Measurements from ENCODE around the gene KDM8. TPM values are rescaled to one million over a fixed set of nuclear protein-coding genes. Genes with fewer than 3 reads are reported as not detected.

KDM8 gene
- total RNA-seq: 2.1 TPM

DNA sequence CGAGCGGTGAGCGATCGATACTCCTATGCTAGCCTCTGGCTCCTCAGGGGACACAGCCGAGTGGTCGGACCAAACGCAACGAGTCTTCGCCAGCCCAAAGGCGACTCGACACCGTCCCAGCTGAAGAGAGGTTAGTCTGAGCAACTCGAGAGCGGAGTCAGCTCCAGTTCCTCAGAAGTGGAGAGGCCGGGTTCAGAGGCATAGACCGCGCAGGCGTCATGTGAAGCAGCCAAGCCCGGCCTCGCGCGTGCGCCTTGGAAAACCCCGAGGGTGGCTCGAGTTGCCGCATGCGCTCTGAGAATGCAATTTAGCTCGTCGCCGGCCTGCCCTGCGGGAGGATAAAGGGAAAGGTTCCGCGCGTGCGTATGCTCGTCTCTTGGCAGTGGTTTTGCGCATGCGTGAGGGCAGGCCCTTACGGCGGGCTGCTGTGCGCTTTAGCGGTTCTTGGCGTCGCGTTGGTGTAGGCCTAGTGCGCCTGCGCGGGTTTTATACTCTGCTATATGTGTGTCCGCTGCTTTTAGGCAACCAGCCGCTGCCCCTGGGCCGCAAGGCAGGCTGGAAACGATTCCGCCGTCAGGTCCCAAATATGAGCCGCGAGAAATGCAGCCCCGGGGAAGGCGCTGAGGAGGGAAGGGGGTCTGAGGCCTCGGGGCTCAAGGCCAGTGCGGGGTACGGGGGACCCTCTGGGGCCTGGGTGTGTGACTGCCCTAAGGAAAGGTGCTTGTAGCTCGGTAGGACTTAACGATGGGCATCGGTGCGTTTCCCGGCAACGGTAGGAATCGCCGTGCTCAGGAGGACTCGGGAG lies at the start of gene KDM8:
KDM8 (plus strand) TSS at position 20 of the 805 bp plus-strand sequence. CDS start 6,598 bp downstream, outside the sequence.
- peaks cover 24 to 28% (median 27%) of the 10 kb centered on the region in 3 donors for H3K4me1 ChIP-seq (ENCODE audit: control insufficient read depth in 3 of 3, insufficient read depth in 3 of 3, low read length in 3 of 3)
- H3K4me3 ChIP-seq (ENCODE audit: low read length in 3 of 3): peak within 1 kb of the TSS; percentile 95 to 100 (median 99)
- peak within 1 kb of the TSS; percentile 98 for H3K27ac ChIP-seq (ENCODE audit: low read depth, low read length)
- peaks cover 0 to 4% (median 2%) of the 10 kb centered on the region in 3 donors for H3K36me3 ChIP-seq (ENCODE audit: control insufficient read depth in 3 of 3, insufficient read depth in 3 of 3, low read length in 3 of 3)
- peak within 1 kb of the TSS; percentile 98 to 100 (median 99) for H3K9ac ChIP-seq (ENCODE audit: low read depth in 1 of 3, low read length in 3 of 3)
- H3K9me3 ChIP-seq (ENCODE audit: control insufficient read depth in 3 of 3, low read length in 3 of 3): no peaks in the 10 kb centered on the region
- H3K27me3 ChIP-seq (ENCODE audit: control insufficient read depth in 3 of 3, insufficient read depth in 3 of 3, low read length in 3 of 3): no peaks in the 10 kb centered on the region

DNA sequence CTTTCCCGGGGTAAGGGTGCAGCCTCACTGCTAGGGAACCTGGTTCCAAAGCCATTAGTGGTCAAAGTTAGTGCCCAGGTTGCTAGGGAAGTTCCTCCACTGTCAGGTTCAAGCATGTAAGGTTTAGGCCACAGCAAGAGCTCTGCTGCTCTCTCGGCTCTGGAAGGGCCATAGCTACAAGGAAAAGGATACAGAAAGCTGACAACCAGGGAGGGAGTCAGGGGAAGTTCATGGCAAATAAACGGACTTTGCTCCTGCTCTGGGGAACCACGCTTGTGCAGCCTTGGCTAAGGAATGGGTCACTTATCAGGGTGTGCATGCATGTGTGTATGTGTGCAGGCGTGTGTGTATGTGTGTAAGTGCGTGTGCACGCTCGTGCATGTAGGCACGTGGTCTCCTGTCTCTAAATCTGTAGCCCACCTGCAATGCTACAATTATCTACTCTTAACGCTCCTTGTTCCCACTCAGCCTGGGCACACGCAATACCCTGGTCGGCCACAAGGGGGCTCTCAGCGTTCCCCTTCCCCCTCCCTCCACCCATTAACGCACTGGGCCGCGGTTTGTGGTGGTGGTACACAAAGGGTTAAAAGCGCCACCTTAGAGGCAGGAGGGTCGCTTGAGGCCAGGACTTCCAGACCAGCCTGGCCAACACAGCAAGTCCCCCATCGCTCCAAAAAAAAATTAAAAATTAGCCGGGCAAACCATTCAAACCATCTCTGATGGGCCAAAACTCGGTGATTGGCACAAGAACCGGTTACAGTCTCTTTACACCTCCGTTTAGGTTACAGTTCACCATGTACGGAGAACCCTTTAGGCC lies 48.4 kb upstream of the KDM8 start:
- Histone ChIP-seq H3K27ac (ENCODE audit: low read depth, low read length) (no peak overlapping the region), H3K27me3 (ENCODE audit: control insufficient read depth in 3 of 3, insufficient read depth in 3 of 3, low read length in 3 of 3) (no peaks in the 10 kb centered on the region), H3K4me1 (ENCODE audit: control insufficient read depth in 3 of 3, insufficient read depth in 3 of 3, low read length in 3 of 3) (peaks cover 0 to 4% (median 3%) of the 10 kb centered on the region in 3 donors), H3K9ac (ENCODE audit: low read depth in 1 of 3, low read length in 3 of 3) (peak overlapping the region in 1 of 3 donors; percentile 25), H3K9me3 (ENCODE audit: control insufficient read depth in 3 of 3, low read length in 3 of 3) (no peaks in the 10 kb centered on the region), H3K4me3 (ENCODE audit: low read length in 3 of 3) (no peak overlapping the region), H3K36me3 (ENCODE audit: control insufficient read depth in 3 of 3, insufficient read depth in 3 of 3, low read length in 3 of 3) (no peaks in the 10 kb centered on the region)

DNA sequence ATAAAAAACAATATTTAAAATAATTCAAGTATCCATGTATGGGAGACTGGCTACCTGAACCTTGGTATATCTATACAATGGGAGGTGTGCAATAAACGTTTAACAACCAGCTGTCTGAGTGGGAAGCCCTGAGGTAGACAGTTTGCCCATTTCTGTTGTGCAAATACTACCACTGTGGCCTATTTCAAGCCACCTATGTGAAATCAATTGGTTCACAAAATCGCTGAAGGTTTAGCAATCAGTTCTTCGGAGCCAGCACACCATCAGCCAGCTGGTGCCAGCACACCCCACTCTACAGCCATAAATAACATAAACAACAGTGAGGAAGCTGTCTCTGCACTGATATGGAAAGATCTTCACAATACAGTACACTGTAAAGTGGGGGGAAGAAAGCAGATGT lies 46.7 kb upstream of the KDM8 start:
- Histone ChIP-seq H3K27ac (ENCODE audit: low read depth, low read length) (no peak overlapping the region), H3K4me1 (ENCODE audit: control insufficient read depth in 3 of 3, insufficient read depth in 3 of 3, low read length in 3 of 3) (peaks cover 0 to 4% (median 3%) of the 10 kb centered on the region in 3 donors), H3K9ac (ENCODE audit: low read depth in 1 of 3, low read length in 3 of 3) (no peak overlapping the region), H3K27me3 (ENCODE audit: control insufficient read depth in 3 of 3, insufficient read depth in 3 of 3, low read length in 3 of 3) (no peaks in the 10 kb centered on the region), H3K4me3 (ENCODE audit: low read length in 3 of 3) (no peak overlapping the region), H3K36me3 (ENCODE audit: control insufficient read depth in 3 of 3, insufficient read depth in 3 of 3, low read length in 3 of 3) (no peaks in the 10 kb centered on the region), H3K9me3 (ENCODE audit: control insufficient read depth in 3 of 3, low read length in 3 of 3) (no peaks in the 10 kb centered on the region)

DNA sequence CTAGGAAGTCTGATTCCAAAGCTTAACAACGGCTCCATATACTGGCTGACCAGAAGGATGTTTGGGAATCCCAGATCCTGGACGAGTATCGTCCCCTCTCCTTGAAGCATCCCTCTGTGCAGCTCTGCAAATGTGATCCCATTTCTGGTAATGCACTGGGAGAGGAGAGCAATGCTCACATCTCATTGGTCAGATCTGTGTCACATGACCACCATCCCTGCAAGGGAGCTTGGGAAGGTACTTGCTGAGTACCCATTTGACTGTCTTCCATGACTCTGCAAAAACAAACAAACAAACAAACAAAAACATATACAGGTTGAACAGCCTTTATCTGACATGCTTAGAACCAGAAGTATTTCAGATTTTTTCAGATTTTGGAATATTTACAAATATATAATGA lies 41.9 kb upstream of the KDM8 start:
- no peak overlapping the region for H3K9ac ChIP-seq (ENCODE audit: low read depth in 1 of 3, low read length in 3 of 3)
- H3K9me3 ChIP-seq (ENCODE audit: control insufficient read depth in 3 of 3, low read length in 3 of 3): peaks cover 0 to 6% (median 0%) of the 10 kb centered on the region in 3 donors
- no peak overlapping the region for H3K4me3 ChIP-seq (ENCODE audit: low read length in 3 of 3)
- no peaks in the 10 kb centered on the region for H3K4me1 ChIP-seq (ENCODE audit: control insufficient read depth in 3 of 3, insufficient read depth in 3 of 3, low read length in 3 of 3)
- H3K27ac ChIP-seq (ENCODE audit: low read depth, low read length): no peak overlapping the region
- H3K27me3 ChIP-seq (ENCODE audit: control insufficient read depth in 3 of 3, insufficient read depth in 3 of 3, low read length in 3 of 3): no peaks in the 10 kb centered on the region
- H3K36me3 ChIP-seq (ENCODE audit: control insufficient read depth in 3 of 3, insufficient read depth in 3 of 3, low read length in 3 of 3): no peaks in the 10 kb centered on the region

DNA sequence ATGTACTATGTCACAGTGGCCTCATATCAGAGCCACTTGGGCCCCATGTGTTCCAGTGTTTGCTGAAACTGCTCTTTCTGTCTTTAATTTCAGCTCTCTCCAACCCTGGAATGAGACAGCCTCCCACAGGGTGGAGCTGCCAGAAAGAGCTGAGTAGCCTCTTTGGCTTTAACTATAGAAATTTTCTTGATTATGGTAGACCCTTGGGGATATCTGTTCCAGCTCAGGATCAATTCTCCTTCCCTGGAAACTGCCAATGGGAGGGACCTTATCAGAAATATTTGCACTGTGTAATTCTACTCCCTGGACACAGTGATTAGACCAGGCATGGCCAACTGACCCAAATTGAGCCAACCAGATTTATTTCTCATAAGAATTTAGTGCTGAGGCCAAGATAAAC lies 39.0 kb upstream of the KDM8 start:
- no peak overlapping the region for H3K4me3 ChIP-seq (ENCODE audit: low read length in 3 of 3)
- no peak overlapping the region for H3K27ac ChIP-seq (ENCODE audit: low read depth, low read length)
- H3K9ac ChIP-seq (ENCODE audit: low read depth in 1 of 3, low read length in 3 of 3): no peak overlapping the region
- peaks cover 0 to 3% (median 0%) of the 10 kb centered on the region in 3 donors for H3K27me3 ChIP-seq (ENCODE audit: control insufficient read depth in 3 of 3, insufficient read depth in 3 of 3, low read length in 3 of 3)
- no peaks in the 10 kb centered on the region for H3K36me3 ChIP-seq (ENCODE audit: control insufficient read depth in 3 of 3, insufficient read depth in 3 of 3, low read length in 3 of 3)
- H3K9me3 ChIP-seq (ENCODE audit: control insufficient read depth in 3 of 3, low read length in 3 of 3): peaks cover 0 to 6% (median 0%) of the 10 kb centered on the region in 3 donors
- no peaks in the 10 kb centered on the region for H3K4me1 ChIP-seq (ENCODE audit: control insufficient read depth in 3 of 3, insufficient read depth in 3 of 3, low read length in 3 of 3)

DNA sequence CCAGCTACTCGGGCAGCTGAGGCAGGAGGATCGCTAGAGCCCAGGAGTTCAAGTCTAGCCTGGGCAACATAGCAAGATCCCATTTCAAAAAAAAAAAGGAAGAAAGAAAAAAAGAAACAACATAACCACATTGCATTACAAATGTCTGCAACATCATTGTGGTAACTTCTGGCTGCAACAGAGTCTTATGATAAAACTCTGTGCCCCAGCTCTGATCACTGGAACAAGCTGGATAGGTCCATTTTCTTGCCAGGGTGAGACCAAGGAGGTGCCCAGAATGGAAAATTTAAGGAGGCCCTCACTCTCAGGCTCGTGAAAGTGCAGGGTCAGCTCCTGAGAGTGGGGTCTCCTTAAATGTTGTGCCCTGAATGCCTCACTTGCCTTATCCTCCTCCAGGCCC lies 37.8 kb upstream of the KDM8 start:
- Histone ChIP-seq H3K4me1 (ENCODE audit: control insufficient read depth in 3 of 3, insufficient read depth in 3 of 3, low read length in 3 of 3) (no peaks in the 10 kb centered on the region), H3K27me3 (ENCODE audit: control insufficient read depth in 3 of 3, insufficient read depth in 3 of 3, low read length in 3 of 3) (peaks cover 0 to 3% (median 0%) of the 10 kb centered on the region in 3 donors), H3K9me3 (ENCODE audit: control insufficient read depth in 3 of 3, low read length in 3 of 3) (peaks cover 0 to 6% (median 0%) of the 10 kb centered on the region in 3 donors)

DNA sequence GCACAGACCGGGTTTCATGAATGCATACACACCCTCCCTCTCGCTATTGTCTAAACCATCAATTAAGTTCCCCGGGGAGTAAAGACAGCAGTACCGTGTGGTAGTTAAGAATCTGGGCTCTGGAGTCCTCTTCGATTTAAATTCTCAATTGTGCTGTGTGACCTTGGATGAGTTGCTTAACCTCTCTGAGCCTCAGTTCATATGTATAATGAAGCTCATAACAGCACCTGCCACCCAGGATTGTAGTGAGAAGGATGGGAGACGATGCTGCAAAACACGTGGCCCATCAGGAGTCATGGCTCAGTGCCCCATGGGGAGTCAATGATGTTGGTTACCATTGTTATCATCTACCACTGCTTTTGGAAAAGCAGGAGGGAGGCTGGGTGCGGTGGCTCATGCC lies 34.5 kb upstream of the KDM8 start:
- H3K4me3 ChIP-seq (ENCODE audit: low read length in 3 of 3): no peak overlapping the region
- no peaks in the 10 kb centered on the region for H3K36me3 ChIP-seq (ENCODE audit: control insufficient read depth in 3 of 3, insufficient read depth in 3 of 3, low read length in 3 of 3)
- H3K27ac ChIP-seq (ENCODE audit: low read depth, low read length): no peak overlapping the region
- H3K9ac ChIP-seq (ENCODE audit: low read depth in 1 of 3, low read length in 3 of 3): no peak overlapping the region
- no peaks in the 10 kb centered on the region for H3K4me1 ChIP-seq (ENCODE audit: control insufficient read depth in 3 of 3, insufficient read depth in 3 of 3, low read length in 3 of 3)
- peaks cover 0 to 4% (median 3%) of the 10 kb centered on the region in 3 donors for H3K9me3 ChIP-seq (ENCODE audit: control insufficient read depth in 3 of 3, low read length in 3 of 3)
- H3K27me3 ChIP-seq (ENCODE audit: control insufficient read depth in 3 of 3, insufficient read depth in 3 of 3, low read length in 3 of 3): peaks cover 0 to 3% (median 0%) of the 10 kb centered on the region in 3 donors

More for the DNA sequence above, 37.8 kb upstream of the KDM8 start:
- no peak overlapping the region for H3K27ac ChIP-seq (ENCODE audit: low read depth, low read length)
- no peaks in the 10 kb centered on the region for H3K36me3 ChIP-seq (ENCODE audit: control insufficient read depth in 3 of 3, insufficient read depth in 3 of 3, low read length in 3 of 3)
- no peak overlapping the region for H3K9ac ChIP-seq (ENCODE audit: low read depth in 1 of 3, low read length in 3 of 3)
- H3K4me3 ChIP-seq (ENCODE audit: low read length in 3 of 3): no peak overlapping the region

DNA sequence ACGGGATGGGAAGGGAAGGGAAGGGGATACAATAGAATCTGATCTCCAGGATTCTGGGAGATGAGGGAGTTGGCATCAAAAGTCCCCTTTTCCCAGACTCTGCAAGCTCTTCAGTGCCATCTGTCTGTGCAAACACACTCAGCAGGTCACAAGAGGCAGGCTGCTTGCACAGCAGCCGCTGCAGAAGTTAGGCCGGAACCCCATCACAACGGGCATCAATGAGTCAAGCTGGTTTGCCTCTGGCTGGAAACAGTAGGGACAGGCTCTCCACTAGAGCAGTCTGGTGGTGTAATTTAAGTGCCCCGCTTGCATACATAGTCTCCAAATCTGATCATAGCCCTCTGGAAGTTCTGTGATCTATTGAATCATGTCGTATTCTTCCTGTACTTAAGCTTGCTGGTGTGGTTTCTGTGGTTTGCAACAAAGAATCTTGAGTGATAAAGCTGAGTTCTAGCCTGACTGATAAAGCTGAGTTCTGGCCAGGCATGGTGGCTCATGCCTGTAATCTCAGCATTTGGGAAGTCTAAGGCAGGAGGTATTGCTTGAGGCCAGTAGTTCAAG lies 33.7 kb upstream of the KDM8 start:
- H3K4me3 ChIP-seq (ENCODE audit: low read length in 3 of 3): no peak overlapping the region
- no peaks in the 10 kb centered on the region for H3K4me1 ChIP-seq (ENCODE audit: control insufficient read depth in 3 of 3, insufficient read depth in 3 of 3, low read length in 3 of 3)
- no peaks in the 10 kb centered on the region for H3K36me3 ChIP-seq (ENCODE audit: control insufficient read depth in 3 of 3, insufficient read depth in 3 of 3, low read length in 3 of 3)
- H3K27ac ChIP-seq (ENCODE audit: low read depth, low read length): no peak overlapping the region
- H3K27me3 ChIP-seq (ENCODE audit: control insufficient read depth in 3 of 3, insufficient read depth in 3 of 3, low read length in 3 of 3): peaks cover 0 to 3% (median 0%) of the 10 kb centered on the region in 3 donors
- H3K9ac ChIP-seq (ENCODE audit: low read depth in 1 of 3, low read length in 3 of 3): no peak overlapping the region
- peaks cover 0 to 4% (median 3%) of the 10 kb centered on the region in 3 donors for H3K9me3 ChIP-seq (ENCODE audit: control insufficient read depth in 3 of 3, low read length in 3 of 3)

DNA sequence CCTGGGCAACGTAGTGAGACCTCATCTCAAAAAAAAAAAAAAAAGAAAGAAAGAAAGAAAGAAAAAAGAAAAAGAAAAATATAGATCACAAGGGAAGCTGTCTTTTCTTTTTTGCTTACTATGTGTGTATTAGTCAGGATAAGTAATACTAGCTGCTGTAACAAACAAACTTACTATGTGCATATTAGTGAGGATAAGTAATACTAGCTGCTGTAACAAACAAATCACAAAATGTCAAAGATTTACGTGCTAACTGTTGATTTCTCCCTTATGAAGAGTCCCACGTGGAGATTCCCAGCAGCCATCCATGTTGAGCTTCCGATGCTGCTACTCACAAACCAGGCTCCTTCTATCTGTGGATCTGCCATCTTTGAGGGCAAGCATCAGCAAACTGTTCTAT lies 31.7 kb upstream of the KDM8 start:
- H3K36me3 ChIP-seq (ENCODE audit: control insufficient read depth in 3 of 3, insufficient read depth in 3 of 3, low read length in 3 of 3): no peaks in the 10 kb centered on the region

More for the DNA sequence above, 31.7 kb upstream of the KDM8 start:
- no peak overlapping the region for H3K27ac ChIP-seq (ENCODE audit: low read depth, low read length)
- no peaks in the 10 kb centered on the region for H3K4me1 ChIP-seq (ENCODE audit: control insufficient read depth in 3 of 3, insufficient read depth in 3 of 3, low read length in 3 of 3)
- H3K4me3 ChIP-seq (ENCODE audit: low read length in 3 of 3): no peak overlapping the region
- peaks cover 0 to 4% (median 3%) of the 10 kb centered on the region in 3 donors for H3K9me3 ChIP-seq (ENCODE audit: control insufficient read depth in 3 of 3, low read length in 3 of 3)
- no peak overlapping the region for H3K9ac ChIP-seq (ENCODE audit: low read depth in 1 of 3, low read length in 3 of 3)
- H3K27me3 ChIP-seq (ENCODE audit: control insufficient read depth in 3 of 3, insufficient read depth in 3 of 3, low read length in 3 of 3): peaks cover 0 to 3% (median 0%) of the 10 kb centered on the region in 3 donors

Measured in skeletal muscle tissue (tissue), 4 donors.